Mucosa of descending colon (tissue), 3 donors: ENCODE measurements around the gene ZDHHC11B. TPM values are rescaled to one million over a fixed set of nuclear protein-coding genes. Genes with fewer than 3 reads are reported as not detected.
"Not testable (repeated sequence)": the region's sequence is repeated elsewhere in the genome, so short reads cannot be mapped to it uniquely, and the experiment has no call there.

ENCODE experiments used
- ATAC-seq: fragments of 200-7000 bp; cut with Tn5 transposase; one replicate; pipeline ENCODE4 v1.9.1; 2020; ENCODE audit warnings: mild to moderate bottlenecking, moderate library complexity
- DNase-seq, 3 donors: peaks; one replicate each; pipeline ENCODE4 v3.0.0-alpha.2; 2020
- H3K36me3 ChIP-seq: fragments of 200-600 bp; one replicate; pipeline ENCODE4 v1.8.0; 2021; ENCODE audit warnings: low read depth, mild to moderate bottlenecking
- H3K4me1 ChIP-seq: fragments of 200-600 bp; one replicate; pipeline ENCODE4 v1.8.0; 2021; ENCODE audit warnings: low read depth, mild to moderate bottlenecking
- H3K4me3 ChIP-seq: fragments of 200-600 bp; one replicate; pipeline ENCODE4 v1.8.0; 2021; ENCODE audit warnings: mild to moderate bottlenecking
- H3K9me3 ChIP-seq: fragments of 200-600 bp; one replicate; pipeline ENCODE4 v1.8.0; 2021; ENCODE audit warnings: mild to moderate bottlenecking
- CTCF ChIP-seq: fragments of 200-600 bp; IDR thresholded peaks from one replicate; pipeline ENCODE4 v1.8.0; 2022; ENCODE audit warnings: antibody characterized with exemption, mild to moderate bottlenecking
- intact Hi-C, 2 donors: fragments of 100-400 bp; cut with DNase I in 1 of 2; cut with micrococcal nuclease in 1 of 2; formaldehyde crosslinking; loops; one replicate each; pipeline versions ENCODE4 v1.11.0 to v1.11.1; 2022; cut with DNase I, micrococcal nuclease
- total RNA-seq, 3 donors: library from RNA; stranded (reverse); fragmentation: NEBNext Ultra II Directional in 2 of 3; extraction: Animal tissue kit (Norgen Biotek cat#: 25700) in 2 of 3; gene quantifications; one replicate each; pipeline versions ENCODE4 v1.2.1 to v1.2.4, GENCODE V29; 2021 to 2023
- donor health status: DM: no; HTN: no; CAD: no; lungs with moderate emphysema.
- donor health status: DM: no; HTN: no; CAD: no.
- donor health status: DM: no; HTN: yes; CAD: no.

The ZDHHC11B gene
- total RNA-seq, 3 donors from 2014 or later = 0.41 to 6.4 (median 4.6) TPM

GRCh38 chr5:765948-766631 lies 18.4 kb downstream of the ZDHHC11B start:
- DNase-seq (no peak), ATAC-seq (no peak)
- Histone ChIP-seq H3K9me3 (no peaks in the 10 kb centered on the region), H3K4me1 (no peaks in the 10 kb centered on the region), H3K4me3 (no peak overlapping the region), H3K36me3 (no peaks in the 10 kb centered on the region)
- no peak for TF ChIP-seq CTCF
- intact Hi-C loops = no loop called here

GRCh38 chr5:763998-764781 lies 20.3 kb downstream of the ZDHHC11B start:
- no peak overlapping the region for H3K4me3 ChIP-seq
- ATAC-seq (no peak), DNase-seq (no peak)
- no peak for TF ChIP-seq CTCF
- no peaks in the 10 kb centered on the region for H3K9me3 ChIP-seq
- peaks cover 6% of the 10 kb centered on the region for H3K4me1 ChIP-seq
- no peaks in the 10 kb centered on the region for H3K36me3 ChIP-seq
- intact Hi-C loops = no loop called here

- TF ChIP-seq CTCF = no peak
- no peak for ATAC-seq
- Histone ChIP-seq H3K4me1 (peaks cover 14% of the 10 kb centered on the region), H3K9me3 (no peaks in the 10 kb centered on the region), H3K4me3 (no peak overlapping the region), H3K36me3 (no peaks in the 10 kb centered on the region)
- intact Hi-C loops = no loop called here
- DNase-seq = no peak
Observed at GRCh38 chr5:763397-763796, 21.1 kb downstream of the ZDHHC11B start.

GRCh38 chr5:762996-763395 lies 21.5 kb downstream of the ZDHHC11B start:
- H3K36me3 ChIP-seq, ATAC-seq, DNase-seq, H3K4me3 ChIP-seq, intact Hi-C loops, H3K9me3 ChIP-seq: not testable (repeated sequence)
- peaks cover 18% of the 10 kb centered on the region for H3K4me1 ChIP-seq

GRCh38 chr5:761854-762710 lies 22.4 kb downstream of the ZDHHC11B start:
- no peak for DNase-seq
- Histone ChIP-seq H3K4me3 (no peak overlapping the region), H3K9me3 (no peaks in the 10 kb centered on the region), H3K4me1 (peaks cover 26% of the 10 kb centered on the region), H3K36me3 (no peaks in the 10 kb centered on the region)
- intact Hi-C loops = no loop called here
- no peak for ATAC-seq
- TF ChIP-seq CTCF = no peak
